ENCODE measurements around the gene WNT9B.

The WNT9B gene

DNA sequence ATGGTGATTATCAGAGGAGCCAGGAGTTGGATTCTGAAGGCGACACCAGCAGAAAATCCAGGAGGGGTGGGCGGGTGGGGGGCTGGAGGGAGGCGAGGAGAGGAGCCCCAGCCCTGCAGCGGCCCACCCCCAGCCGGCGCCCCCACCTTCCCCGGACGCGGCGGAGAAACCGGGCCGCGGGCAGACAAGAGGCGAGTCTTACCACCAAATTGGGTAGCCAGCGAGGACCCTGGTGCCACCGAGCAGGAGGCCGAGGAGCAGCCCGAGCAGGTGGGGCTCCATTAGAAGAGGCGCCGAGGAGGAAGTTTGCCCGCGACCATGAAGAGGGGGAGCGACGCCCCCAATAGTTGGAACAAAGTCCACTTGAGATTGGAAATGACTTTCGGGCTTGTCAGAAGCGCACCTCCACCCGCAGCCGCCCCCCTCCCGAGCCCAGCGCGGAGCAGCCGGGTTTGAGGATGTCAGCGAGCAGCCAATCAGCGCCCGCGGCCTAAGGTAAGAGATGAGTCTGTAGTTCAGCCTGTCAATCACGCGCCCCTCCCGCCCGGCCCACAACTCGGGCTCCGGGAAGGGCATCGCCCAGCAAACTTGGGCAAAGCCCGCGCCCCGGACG, 33.0 kb upstream of the WNT9B start, which contains the start of gene WNT3:
TSS of gene WNT3 (minus strand) at position 377 of the 613 bp plus-strand sequence. CDS start at position 282, 95 bp downstream.
- TF ChIP-seq, protein P1, sequence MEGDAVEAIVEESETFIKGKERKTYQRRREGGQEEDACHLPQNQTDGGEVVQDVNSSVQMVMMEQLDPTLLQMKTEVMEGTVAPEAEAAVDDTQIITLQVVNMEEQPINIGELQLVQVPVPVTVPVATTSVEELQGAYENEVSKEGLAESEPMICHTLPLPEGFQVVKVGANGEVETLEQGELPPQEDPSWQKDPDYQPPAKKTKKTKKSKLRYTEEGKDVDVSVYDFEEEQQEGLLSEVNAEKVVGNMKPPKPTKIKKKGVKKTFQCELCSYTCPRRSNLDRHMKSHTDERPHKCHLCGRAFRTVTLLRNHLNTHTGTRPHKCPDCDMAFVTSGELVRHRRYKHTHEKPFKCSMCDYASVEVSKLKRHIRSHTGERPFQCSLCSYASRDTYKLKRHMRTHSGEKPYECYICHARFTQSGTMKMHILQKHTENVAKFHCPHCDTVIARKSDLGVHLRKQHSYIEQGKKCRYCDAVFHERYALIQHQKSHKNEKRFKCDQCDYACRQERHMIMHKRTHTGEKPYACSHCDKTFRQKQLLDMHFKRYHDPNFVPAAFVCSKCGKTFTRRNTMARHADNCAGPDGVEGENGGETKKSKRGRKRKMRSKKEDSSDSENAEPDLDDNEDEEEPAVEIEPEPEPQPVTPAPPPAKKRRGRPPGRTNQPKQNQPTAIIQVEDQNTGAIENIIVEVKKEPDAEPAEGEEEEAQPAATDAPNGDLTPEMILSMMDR (IDR thresholded peaks at IDR 0.05; ENCODE audit: extremely low read depth, missing control alignments), result no peak
- DNase-seq (ENCODE audit: low spot score), result peak; percentile 79

DNA sequence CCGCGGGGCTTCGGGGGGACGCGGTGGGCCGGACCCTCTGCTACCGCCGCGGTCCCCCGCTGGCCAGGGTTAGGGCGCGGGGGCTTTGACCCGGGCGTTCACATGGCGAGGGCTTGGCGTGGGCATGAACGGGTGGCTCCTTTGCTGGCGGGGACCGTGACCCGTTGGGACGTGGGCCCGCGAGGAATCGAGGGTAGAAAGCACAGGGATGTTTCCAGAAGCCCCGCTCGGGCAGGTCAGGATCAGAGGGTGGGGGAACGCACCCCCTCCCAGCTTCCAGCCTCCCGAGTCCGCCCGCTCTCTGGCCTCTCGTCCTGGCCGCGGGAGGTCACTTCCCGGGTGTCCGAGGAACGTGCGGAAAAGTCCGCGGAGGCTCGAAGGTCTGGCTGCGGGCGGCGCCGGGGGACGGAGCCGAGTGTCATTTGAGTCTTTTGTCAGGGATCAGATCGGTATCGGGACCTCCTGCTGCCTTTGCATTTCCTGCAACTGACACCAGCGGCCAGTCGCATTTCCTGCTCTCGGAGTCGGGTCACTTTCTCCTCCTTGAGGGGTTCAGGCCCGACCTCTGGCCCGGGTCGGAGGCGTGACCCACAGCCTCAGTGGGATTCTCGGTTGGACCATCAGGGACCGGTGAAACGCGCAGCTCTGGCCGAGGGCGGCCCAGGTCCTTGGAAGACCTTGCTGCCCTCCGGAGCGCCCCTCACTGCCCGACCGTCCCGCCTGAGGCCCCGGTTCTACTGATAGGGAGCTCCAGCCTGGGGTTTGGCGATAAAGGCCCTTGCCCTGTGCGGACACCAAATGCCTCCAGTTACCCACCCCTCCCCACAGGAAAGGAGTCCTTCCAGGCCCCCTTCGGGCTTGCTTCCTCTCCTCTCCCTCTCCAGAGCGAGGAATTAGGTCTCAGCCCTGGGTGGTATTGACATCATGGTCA, 32.2 kb upstream of the WNT9B start:
- DNase-seq (ENCODE audit: low spot score), result peak; percentile 72
- TF ChIP-seq, protein P1 (IDR thresholded peaks at IDR 0.05; ENCODE audit: extremely low read depth, missing control alignments), result no peak

DNA sequence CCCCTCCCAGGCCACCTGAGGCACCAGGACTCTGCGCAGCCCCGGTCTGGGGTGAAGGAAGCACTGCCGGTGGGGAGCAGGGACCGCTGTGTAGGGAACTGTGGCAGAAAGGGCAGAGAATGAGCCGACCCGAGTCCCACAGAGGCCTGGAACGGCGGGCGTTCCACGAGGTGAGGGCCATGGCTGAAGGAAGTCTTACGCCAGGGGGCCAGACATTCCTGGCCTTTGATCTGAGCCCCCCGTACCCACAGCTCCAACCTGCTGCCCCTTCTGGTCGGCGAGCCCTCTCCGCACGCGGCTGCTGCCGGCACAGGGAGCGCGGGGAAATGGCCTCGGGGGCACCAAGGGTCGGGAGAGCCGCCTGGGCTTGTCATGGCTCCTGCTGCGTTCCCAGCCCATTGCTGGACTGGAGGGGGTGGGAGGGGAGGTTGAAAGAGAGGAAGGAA, 31.5 kb upstream of the WNT9B start:
- TF ChIP-seq, protein P1 (IDR thresholded peaks at IDR 0.05; ENCODE audit: extremely low read depth, missing control alignments), result no peak
- DNase-seq (ENCODE audit: low spot score), result no peak

DNA sequence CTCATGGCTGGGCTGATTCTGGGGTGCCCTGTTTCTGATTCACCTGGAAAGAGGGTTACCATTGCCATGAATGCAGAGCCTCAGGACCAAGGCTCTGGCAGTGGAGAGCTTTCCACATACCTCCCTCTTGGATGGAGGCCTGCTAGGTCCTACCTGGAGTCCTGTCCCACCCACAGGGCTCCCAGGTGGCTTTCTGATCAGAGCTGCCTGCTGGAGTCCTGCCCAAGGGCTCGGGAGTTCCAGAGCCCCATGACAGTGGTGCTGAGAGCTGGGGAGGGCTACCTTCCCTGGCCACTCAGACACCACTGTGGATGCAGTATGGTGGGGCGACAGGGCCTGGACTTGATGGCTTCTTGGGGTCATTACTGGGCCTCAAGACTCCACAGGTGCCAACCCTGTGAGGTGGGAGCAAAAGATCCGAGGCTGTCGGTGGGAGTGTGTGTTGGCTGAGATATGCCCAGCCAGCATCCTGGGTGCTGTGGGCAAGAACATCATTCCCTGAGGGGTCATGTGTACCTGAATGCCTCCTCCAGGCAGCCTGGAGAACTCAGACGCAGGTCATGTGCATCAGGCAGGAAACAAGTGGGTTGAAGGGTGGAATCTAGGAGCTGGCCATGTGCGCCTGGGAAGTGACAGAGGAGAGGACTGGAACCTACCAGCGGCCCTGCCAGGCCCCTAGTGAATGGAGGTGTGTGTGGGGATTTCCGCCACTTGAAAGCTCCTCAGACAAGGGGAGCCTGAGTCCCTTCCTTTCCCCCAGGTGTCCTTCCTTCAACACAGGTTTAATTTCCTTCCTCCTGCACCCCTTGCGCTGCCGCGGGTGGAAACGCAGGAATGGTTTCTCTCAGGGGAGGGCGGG, 30.6 kb upstream of the WNT9B start:
- TF ChIP-seq, protein P1 (IDR thresholded peaks at IDR 0.05; ENCODE audit: extremely low read depth, missing control alignments), result no peak
- DNase-seq (ENCODE audit: low spot score), result no peak

DNA sequence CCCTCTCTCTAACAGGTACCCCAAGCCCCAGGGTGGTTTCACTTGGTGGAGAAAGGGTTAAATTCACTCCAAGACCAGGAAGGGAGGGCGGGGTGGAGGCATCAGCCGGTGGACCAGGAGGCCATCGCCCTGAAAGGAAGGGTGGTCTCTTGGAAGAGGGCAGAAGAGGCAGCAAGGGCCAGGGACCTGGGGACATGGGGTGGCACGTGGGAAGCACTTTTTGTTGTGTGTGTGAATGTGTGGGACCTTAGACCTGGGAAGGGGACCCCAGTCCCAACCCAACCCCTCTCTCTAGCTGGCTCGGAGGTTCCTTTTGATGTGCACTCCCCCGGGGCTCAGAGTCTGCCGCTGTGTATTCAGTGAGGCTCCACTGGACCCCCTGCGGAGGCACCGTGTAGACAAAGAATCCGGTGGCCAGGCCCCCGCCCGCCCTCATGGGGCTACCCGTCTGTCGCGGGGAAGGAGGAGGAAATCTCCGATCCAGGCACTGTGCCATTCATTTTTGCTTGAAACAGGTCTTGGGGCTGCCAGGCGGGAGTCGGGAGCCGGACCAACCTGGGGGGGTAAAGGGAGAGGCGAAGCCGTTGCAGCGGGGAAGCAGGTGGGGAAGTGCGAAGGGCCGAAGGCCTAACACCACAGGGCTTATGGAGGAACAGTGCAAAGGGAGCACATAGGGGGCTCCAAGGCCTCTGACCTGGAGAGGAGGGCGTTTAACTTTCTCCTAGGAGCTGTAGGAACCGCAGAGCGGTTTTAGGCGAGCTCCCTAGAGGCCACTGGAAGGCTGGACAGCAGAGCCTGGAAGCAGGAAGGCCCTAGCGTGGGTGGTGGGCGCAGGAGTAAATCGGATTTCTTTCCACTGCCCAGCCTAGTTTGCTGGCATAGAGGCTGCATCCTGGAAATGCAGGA, 29.6 kb upstream of the WNT9B start:
- TF ChIP-seq, protein P1 (IDR thresholded peaks at IDR 0.05; ENCODE audit: extremely low read depth, missing control alignments), result no peak
- DNase-seq (ENCODE audit: low spot score), result no peak

DNA sequence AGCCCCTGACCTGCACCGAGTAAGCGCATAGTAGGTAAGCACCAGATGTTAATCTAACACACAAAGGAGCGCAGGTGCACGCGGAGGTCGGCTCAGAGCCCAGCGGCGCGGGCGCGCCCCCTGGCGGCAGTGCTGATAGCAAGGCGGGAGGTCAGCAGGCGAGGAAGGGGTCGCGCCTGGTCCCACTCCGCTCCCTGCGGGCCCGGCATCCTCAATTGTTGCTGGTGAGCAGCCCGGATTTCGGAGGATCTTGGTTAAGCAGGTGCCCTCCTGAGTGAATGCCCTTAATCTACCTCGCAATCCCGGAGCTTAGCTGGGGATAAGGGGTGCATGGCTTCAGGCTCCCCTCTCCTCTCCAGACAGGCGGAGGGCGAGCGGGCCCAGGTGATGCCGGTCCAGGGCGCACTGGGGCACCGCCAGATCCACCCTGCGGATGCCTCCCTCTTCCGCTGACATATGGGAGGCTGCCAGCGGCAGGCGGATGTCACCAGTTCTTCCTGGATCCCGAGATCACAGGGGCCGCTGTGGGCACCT, 28.9 kb upstream of the WNT9B start:
- peak; percentile 59 for DNase-seq (ENCODE audit: low spot score)
- TF ChIP-seq, protein P1 (IDR thresholded peaks at IDR 0.05; ENCODE audit: extremely low read depth, missing control alignments), result peak; percentile 53
